Parathyroid adenoma (tissue), 2 donors: Measurements from ENCODE around the gene MIER2.
"Not testable (repeated sequence)": the region's sequence is repeated elsewhere in the genome, so short reads cannot be mapped to it uniquely, and the experiment has no call there.

Experiments used
- H2AFZ ChIP-seq: fragments of 300-600 bp; sonication (generic); one replicate; pipeline ENCODE4 v1.7.0; 2017; ENCODE audit warnings: antibody characterized with exemption, mild to moderate bottlenecking
- H3K27ac ChIP-seq: fragments of 300-600 bp; sonication (generic); one replicate; pipeline ENCODE4 v1.7.0; 2017
- H3K27me3 ChIP-seq: fragments of 300-600 bp; sonication (generic); one replicate; pipeline ENCODE4 v1.7.0; 2017; ENCODE audit warnings: low read length; ENCODE audit not compliant: control insufficient read depth, insufficient read depth
- H3K36me3 ChIP-seq: fragments of 300-600 bp; sonication (generic); one replicate; pipeline ENCODE4 v1.7.0; 2017; ENCODE audit warnings: low read length; ENCODE audit not compliant: control insufficient read depth, insufficient read depth
- H3K4me1 ChIP-seq: fragments of 300-600 bp; sonication (generic); one replicate; pipeline ENCODE4 v1.7.0; 2017; ENCODE audit warnings: control low read depth
- H3K4me2 ChIP-seq: fragments of 300-600 bp; sonication (generic); one replicate; pipeline ENCODE4 v1.7.0; 2017; ENCODE audit warnings: low read length
- H3K4me3 ChIP-seq: fragments of 300-600 bp; sonication (generic); one replicate; pipeline ENCODE4 v1.7.0; 2017; ENCODE audit warnings: low read depth, low read length
- H3K79me2 ChIP-seq: fragments of 300-600 bp; sonication (generic); one replicate; pipeline ENCODE4 v1.7.0; 2017; ENCODE audit warnings: control low read depth
- H3K9ac ChIP-seq: fragments of 300-600 bp; sonication (generic); one replicate; pipeline ENCODE4 v1.7.0; 2017; ENCODE audit warnings: mild to moderate bottlenecking
- H3K9me3 ChIP-seq: fragments of 300-600 bp; sonication (generic); one replicate; pipeline ENCODE4 v1.7.0; 2017; ENCODE audit warnings: low read length; ENCODE audit not compliant: control insufficient read depth
- TF ChIP-seq, protein P1 (sequence below): fragments of 300-600 bp; sonication (generic); IDR thresholded peaks from one replicate; pipeline ENCODE4 v1.7.0; 2017; ENCODE audit warnings: antibody characterized with exemption, mild to moderate bottlenecking
- donor health status: primary hyperparathyroidism.

The MIER2 gene

DNA sequence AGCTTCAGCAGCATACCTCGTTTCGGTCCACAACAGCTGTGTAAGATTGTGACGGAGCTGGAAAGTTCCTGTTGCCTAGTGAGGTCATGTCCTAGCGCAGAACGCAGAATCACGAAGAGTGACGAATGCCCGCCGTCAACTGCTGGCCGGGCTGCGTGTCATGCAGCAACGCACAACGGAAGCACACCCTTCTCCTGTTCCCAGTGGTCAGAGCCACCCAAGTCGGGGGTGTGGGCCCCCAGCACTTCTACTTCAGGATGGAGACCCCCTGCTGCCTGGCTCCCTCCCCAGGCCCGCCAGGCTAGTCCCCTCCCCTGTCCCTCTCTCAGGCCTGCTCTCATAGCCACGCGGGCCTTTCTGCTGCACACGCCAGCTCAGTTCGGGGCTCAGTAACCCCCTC, 38.4 kb upstream of the MIER2 start:
- no peak overlapping the region for H3K27ac ChIP-seq
- H3K4me3 ChIP-seq = no peak overlapping the region
- TF ChIP-seq, protein P1, sequence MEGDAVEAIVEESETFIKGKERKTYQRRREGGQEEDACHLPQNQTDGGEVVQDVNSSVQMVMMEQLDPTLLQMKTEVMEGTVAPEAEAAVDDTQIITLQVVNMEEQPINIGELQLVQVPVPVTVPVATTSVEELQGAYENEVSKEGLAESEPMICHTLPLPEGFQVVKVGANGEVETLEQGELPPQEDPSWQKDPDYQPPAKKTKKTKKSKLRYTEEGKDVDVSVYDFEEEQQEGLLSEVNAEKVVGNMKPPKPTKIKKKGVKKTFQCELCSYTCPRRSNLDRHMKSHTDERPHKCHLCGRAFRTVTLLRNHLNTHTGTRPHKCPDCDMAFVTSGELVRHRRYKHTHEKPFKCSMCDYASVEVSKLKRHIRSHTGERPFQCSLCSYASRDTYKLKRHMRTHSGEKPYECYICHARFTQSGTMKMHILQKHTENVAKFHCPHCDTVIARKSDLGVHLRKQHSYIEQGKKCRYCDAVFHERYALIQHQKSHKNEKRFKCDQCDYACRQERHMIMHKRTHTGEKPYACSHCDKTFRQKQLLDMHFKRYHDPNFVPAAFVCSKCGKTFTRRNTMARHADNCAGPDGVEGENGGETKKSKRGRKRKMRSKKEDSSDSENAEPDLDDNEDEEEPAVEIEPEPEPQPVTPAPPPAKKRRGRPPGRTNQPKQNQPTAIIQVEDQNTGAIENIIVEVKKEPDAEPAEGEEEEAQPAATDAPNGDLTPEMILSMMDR = no peak
- no peak overlapping the region for H2AFZ ChIP-seq
- H3K4me1 ChIP-seq = no peaks in the 10 kb centered on the region
- H3K4me2 ChIP-seq = no peak overlapping the region
- H3K79me2 ChIP-seq = no peaks in the 10 kb centered on the region
- H3K9me3 ChIP-seq = no peaks in the 10 kb centered on the region
- no peaks in the 10 kb centered on the region for H3K36me3 ChIP-seq
- no peaks in the 10 kb centered on the region for H3K27me3 ChIP-seq
- no peak overlapping the region for H3K9ac ChIP-seq

- H2AFZ ChIP-seq, H3K4me1 ChIP-seq, H3K9ac ChIP-seq, H3K27ac ChIP-seq, H3K4me2 ChIP-seq, H3K27me3 ChIP-seq, H3K9me3 ChIP-seq, H3K36me3 ChIP-seq, H3K4me3 ChIP-seq, H3K79me2 ChIP-seq: not testable (repeated sequence)
Observed at GRCh38 chr19:382578-382977, 38.0 kb upstream of the MIER2 start.

- not testable (repeated sequence) for H2AFZ ChIP-seq, H3K9ac ChIP-seq, H3K27ac ChIP-seq, H3K27me3 ChIP-seq, H3K79me2 ChIP-seq, H3K4me3 ChIP-seq, H3K36me3 ChIP-seq, H3K9me3 ChIP-seq, H3K4me1 ChIP-seq, H3K4me2 ChIP-seq
Observed at GRCh38 chr19:381901-382300, 37.3 kb upstream of the MIER2 start.

DNA sequence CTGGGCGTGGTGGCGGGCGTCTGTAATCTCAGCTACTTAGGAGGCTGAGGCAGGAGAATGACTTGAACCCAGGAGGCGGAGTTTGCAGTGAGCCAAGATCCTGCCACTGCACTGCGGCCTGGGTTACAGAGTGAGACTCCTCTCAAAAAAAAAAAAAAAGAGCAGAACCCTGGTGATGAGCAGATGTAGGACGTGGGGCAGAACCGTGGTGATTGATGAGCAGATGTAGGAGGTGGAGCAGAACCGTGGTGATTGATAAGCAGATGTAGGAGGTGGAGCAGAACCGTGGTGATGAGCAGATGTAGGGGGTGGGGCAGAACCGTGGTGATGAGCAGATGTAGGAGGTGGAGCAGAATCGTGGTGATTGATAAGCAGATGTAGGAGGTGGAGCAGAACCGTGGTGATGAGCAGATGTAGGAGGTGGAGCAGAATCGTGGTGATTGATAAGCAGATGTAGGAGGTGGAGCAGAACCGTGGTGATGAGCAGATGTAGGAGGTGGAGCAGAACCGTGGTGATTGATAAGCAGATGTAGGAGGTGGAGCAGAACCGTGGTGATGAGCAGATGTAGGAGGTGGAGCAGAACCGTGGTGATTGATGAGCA, 36.1 kb upstream of the MIER2 start:
- not testable (repeated sequence) for H3K9me3 ChIP-seq, H3K9ac ChIP-seq, H3K27me3 ChIP-seq, H3K4me2 ChIP-seq, H2AFZ ChIP-seq, H3K27ac ChIP-seq, H3K4me3 ChIP-seq, H3K36me3 ChIP-seq, H3K4me1 ChIP-seq, H3K79me2 ChIP-seq

DNA sequence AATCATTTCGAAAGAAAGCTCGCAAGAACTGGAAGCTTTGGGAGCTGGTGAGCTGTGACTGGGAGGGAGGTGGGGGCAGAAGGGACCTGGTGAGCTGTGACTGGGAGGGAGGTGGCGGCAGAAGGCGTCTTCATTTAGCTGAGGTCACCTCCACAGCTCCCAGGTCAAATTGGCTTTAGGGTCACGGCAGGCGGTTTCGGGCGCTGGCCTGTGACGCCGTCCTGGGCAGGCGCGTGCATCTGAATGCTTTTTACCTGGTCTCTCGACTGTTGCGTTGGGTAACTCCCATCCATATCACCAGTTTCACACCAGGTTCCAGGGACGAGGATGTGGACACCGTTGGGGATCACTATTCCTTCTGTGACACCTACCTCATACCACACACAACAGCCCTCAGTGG, 35.2 kb upstream of the MIER2 start:
- Histone ChIP-seq H3K4me3 (no peak overlapping the region), H3K79me2 (no peaks in the 10 kb centered on the region), H2AFZ (no peak overlapping the region), H3K9me3 (no peaks in the 10 kb centered on the region), H3K36me3 (no peaks in the 10 kb centered on the region), H3K27me3 (no peaks in the 10 kb centered on the region), H3K4me2 (no peak overlapping the region), H3K4me1 (no peaks in the 10 kb centered on the region), H3K27ac (no peak overlapping the region), H3K9ac (no peak overlapping the region)
- TF ChIP-seq, protein P1 = no peak

DNA sequence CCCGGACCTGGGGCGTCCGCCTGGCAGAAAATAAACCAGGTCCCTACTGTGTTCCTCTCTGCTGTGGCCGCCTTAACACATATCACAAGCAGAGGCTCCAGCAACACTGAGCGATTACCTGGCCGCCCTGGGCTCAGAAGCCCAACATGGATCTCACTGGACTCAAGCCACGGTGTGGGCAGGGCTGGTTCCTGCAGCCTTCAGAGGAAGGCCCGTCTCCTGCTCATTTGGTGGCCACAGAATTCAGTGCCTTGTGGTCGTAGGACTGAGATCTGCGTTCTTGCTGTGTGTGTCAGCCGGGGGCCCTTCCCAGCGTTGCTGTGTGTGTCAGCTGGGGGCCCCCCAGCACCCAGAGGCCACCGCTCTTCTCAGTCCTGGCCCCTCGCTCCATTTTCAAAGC, 34.1 kb upstream of the MIER2 start:
- no peaks in the 10 kb centered on the region for H3K36me3 ChIP-seq
- no peak overlapping the region for H2AFZ ChIP-seq
- no peak overlapping the region for H3K9ac ChIP-seq
- H3K9me3 ChIP-seq = no peaks in the 10 kb centered on the region
- H3K27me3 ChIP-seq = no peaks in the 10 kb centered on the region
- H3K27ac ChIP-seq = no peak overlapping the region
- H3K4me1 ChIP-seq = no peaks in the 10 kb centered on the region
- H3K4me3 ChIP-seq = no peak overlapping the region
- H3K4me2 ChIP-seq = no peak overlapping the region
- TF ChIP-seq, protein P1 = no peak
- H3K79me2 ChIP-seq = no peaks in the 10 kb centered on the region
